PC-3 (cell line): ENCODE data around the gene NUDT22.

Experiments
- EZH2 ChIP-seq: fragments of 300-600 bp; sonication (generic); IDR thresholded peaks from one replicate; pipeline ENCODE4 v1.6.1; 2017; ENCODE audit warnings: antibody characterized with exemption, mild to moderate bottlenecking, low read length; ENCODE audit not compliant: unreplicated experiment
- TF ChIP-seq, protein P1 (sequence below): fragments of 300-600 bp; sonication (generic); conservative IDR thresholded peaks from 2 replicates; pipeline ENCODE4 v1.5.1; 2017; ENCODE audit warnings: antibody characterized with exemption, low read depth, mild to moderate bottlenecking, low read length

DNA sequence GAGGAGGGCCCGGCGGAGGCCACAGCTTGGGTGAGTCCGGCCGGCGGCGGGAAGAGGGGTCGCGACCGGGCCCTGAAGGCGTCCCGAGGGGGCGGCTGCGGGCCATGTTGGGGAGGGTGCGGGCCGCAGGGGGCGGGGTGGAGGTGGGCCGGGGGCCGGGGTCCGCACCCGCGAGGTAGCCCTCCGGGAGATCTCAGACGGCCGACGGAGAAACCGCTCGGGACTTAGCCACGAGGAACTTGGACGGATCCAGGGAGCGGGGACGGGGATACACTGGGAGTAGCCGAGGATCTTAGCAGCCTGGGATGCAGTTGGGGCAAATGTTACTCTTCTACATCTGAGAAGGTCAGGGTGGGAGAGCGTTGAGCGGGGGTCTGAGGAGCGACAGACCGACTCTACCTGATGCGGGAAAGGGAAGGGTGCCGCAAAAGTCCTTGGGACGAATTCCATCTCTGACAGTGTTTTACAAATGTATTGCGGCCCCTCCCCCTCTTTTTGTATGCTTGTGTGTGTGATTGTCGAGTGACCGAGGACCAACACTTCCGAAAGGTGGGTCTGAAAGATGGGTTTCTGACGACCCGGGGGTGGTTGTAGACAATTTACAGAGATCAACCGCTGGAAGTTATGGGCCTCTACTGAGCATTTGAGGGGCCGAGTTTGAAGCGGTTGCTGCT is 39.4 kb upstream of the NUDT22 start:
- TF ChIP-seq, protein P1, sequence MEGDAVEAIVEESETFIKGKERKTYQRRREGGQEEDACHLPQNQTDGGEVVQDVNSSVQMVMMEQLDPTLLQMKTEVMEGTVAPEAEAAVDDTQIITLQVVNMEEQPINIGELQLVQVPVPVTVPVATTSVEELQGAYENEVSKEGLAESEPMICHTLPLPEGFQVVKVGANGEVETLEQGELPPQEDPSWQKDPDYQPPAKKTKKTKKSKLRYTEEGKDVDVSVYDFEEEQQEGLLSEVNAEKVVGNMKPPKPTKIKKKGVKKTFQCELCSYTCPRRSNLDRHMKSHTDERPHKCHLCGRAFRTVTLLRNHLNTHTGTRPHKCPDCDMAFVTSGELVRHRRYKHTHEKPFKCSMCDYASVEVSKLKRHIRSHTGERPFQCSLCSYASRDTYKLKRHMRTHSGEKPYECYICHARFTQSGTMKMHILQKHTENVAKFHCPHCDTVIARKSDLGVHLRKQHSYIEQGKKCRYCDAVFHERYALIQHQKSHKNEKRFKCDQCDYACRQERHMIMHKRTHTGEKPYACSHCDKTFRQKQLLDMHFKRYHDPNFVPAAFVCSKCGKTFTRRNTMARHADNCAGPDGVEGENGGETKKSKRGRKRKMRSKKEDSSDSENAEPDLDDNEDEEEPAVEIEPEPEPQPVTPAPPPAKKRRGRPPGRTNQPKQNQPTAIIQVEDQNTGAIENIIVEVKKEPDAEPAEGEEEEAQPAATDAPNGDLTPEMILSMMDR = no peak
- no peak for TF ChIP-seq EZH2
